ENCODE data around the gene RFT1. TPM values are rescaled to one million over a fixed set of nuclear protein-coding genes. Genes with fewer than 3 reads are reported as not detected.

RFT1 gene
- total RNA-seq, 5 donors from 2014 or later (not counting 1 experiment from before 2014, with no cell fraction given) = 14.4 to 27.8 (median 26.6) TPM

GRCh38 chr3:53160061-53160659, 29.9 kb upstream of the RFT1 start:
- 49% methylated on average over 4 of the region's 4 CpGs for WGBS (ENCODE audit: insufficient coverage)
- Mint-ChIP-seq H3K4me1 (peaks cover 22 to 27% (median 23%) of the 10 kb centered on the region in 3 donors), H3K27me3 (peaks cover 10 to 25% of the 10 kb centered on the region in 2 donors), H3K9me3 (no peaks in the 10 kb centered on the region), H3K36me3 (no peaks in the 10 kb centered on the region), H3K27ac (peak overlapping the region; percentile 75 to 77), H3K4me3 (peak overlapping the region; percentile 80 to 84 (median 82))
- peaks cover 0 to under 1% of the 10 kb centered on the region in 2 donors for H3K36me3 ChIP-seq (ENCODE audit: control insufficient read depth in 2 of 2, extremely low read depth in 1 of 2, insufficient read depth in 1 of 2, low read length in 1 of 2)
- no peak for ATAC-seq (replicated peaks in 1 of 4)
- peak overlapping the region; percentile 62 to 72 for H3K4me3 ChIP-seq (ENCODE audit: control insufficient read depth in 1 of 2, extremely low read depth in 1 of 2, low read length in 1 of 2)
- POLR2A ChIA-PET = interaction anchor here in 1 of 2 donors (0.6 kb wide), 2 partner anchors 28 to 29 kb away, joined by 3 to 4 read pairs; no protein-coding TSS in a partner anchor
- DNase-seq = no peak
- peaks cover 11 to 38% of the 10 kb centered on the region in 2 experiments for H3K4me1 ChIP-seq (ENCODE audit: control insufficient read depth in 1 of 2, extremely low read depth in 1 of 2, insufficient read depth in 2 of 2, low read length in 2 of 2)
- peaks cover 0 to 34% of the 10 kb centered on the region in 2 experiments for H3K27me3 ChIP-seq (replicated peaks in 1 of 2; ENCODE audit: control insufficient read depth in 2 of 2, extremely low read depth in 1 of 2, insufficient read depth in 2 of 2, low read length in 1 of 2)
- CTCF ChIA-PET = interaction anchor here in 1 of 2 donors (1.0 to 1.2 kb wide), 4 partner anchors 26 to 46 kb away, joined by 3 to 5 read pairs (median 4); no protein-coding TSS in a partner anchor
- no peaks in the 10 kb centered on the region for H3K9me3 ChIP-seq
- peak overlapping the region; percentile 29 for H3K27ac ChIP-seq (ENCODE audit: low read length)

- DNase-seq (no peak), ATAC-seq (replicated peaks in 1 of 4) (no peak)
- CTCF ChIA-PET = no interaction called here
- peaks cover 12 to 28% of the 10 kb centered on the region in 2 donors for H3K27me3 Mint-ChIP-seq
- Histone ChIP-seq H3K9me3 (no peaks in the 10 kb centered on the region), H3K4me1 (ENCODE audit: control insufficient read depth in 1 of 2, extremely low read depth in 1 of 2, insufficient read depth in 2 of 2, low read length in 2 of 2) (peaks cover 11 to 38% of the 10 kb centered on the region in 2 experiments), H3K4me3 (ENCODE audit: control insufficient read depth in 1 of 2, extremely low read depth in 1 of 2, low read length in 1 of 2) (no peak overlapping the region), H3K27ac (ENCODE audit: low read length) (no peak overlapping the region), H3K27me3 (replicated peaks in 1 of 2; ENCODE audit: control insufficient read depth in 2 of 2, extremely low read depth in 1 of 2, insufficient read depth in 2 of 2, low read length in 1 of 2) (peaks cover 0 to 41% of the 10 kb centered on the region in 2 experiments), H3K36me3 (ENCODE audit: control insufficient read depth in 2 of 2, extremely low read depth in 1 of 2, insufficient read depth in 1 of 2, low read length in 1 of 2) (no peaks in the 10 kb centered on the region)
- 94% methylated on average over 4 of the region's 9 CpGs for WGBS (ENCODE audit: insufficient coverage)
- peak overlapping the region in 1 of 2 donors; percentile 75 for H3K27ac Mint-ChIP-seq
- peaks cover 22 to 27% (median 23%) of the 10 kb centered on the region in 3 donors for H3K4me1 Mint-ChIP-seq
- POLR2A ChIA-PET = interaction anchor here in 1 of 2 donors (0.7 to 1.1 kb wide), 2 partner anchors 10 to 36 kb away, joined by 3 to 13 read pairs; no protein-coding TSS in a partner anchor
- peak overlapping the region; percentile 80 to 84 (median 82) for H3K4me3 Mint-ChIP-seq
- H3K9me3 Mint-ChIP-seq = no peaks in the 10 kb centered on the region
- no peaks in the 10 kb centered on the region for H3K36me3 Mint-ChIP-seq
These were observed 29.2 kb upstream of the RFT1 start for GRCh38 chr3:53159156-53160060.

GRCh38 chr3:53158765-53159155, 28.5 kb upstream of the RFT1 start:
- CTCF ChIA-PET = interaction anchor here in 1 of 2 donors (0.8 kb wide), 1 partner anchor 44 kb away, joined by 3 read pairs; no protein-coding TSS in a partner anchor
- no peak for ATAC-seq (replicated peaks in 1 of 4)
- peaks cover 11 to 38% of the 10 kb centered on the region in 2 experiments for H3K4me1 ChIP-seq (ENCODE audit: control insufficient read depth in 1 of 2, extremely low read depth in 1 of 2, insufficient read depth in 2 of 2, low read length in 2 of 2)
- no peaks in the 10 kb centered on the region for H3K36me3 ChIP-seq (ENCODE audit: control insufficient read depth in 2 of 2, extremely low read depth in 1 of 2, insufficient read depth in 1 of 2, low read length in 1 of 2)
- no peak overlapping the region for H3K27ac ChIP-seq (ENCODE audit: low read length)
- peaks cover 0 to 48% of the 10 kb centered on the region in 2 experiments for H3K27me3 ChIP-seq (replicated peaks in 1 of 2; ENCODE audit: control insufficient read depth in 2 of 2, extremely low read depth in 1 of 2, insufficient read depth in 2 of 2, low read length in 1 of 2)
- H3K9me3 ChIP-seq = no peaks in the 10 kb centered on the region
- POLR2A ChIA-PET = interaction anchor here in 1 of 2 donors (1.1 kb wide), 1 partner anchor 36 kb away, joined by 3 read pairs; no protein-coding TSS in a partner anchor
- no peaks in the 10 kb centered on the region for H3K9me3 Mint-ChIP-seq
- no peak overlapping the region for H3K4me3 Mint-ChIP-seq
- no peak overlapping the region for H3K27ac Mint-ChIP-seq
- no CpG with 5 or more reads among the region's 2 CpGs for WGBS (ENCODE audit: insufficient coverage)
- DNase-seq = no peak
- H3K27me3 Mint-ChIP-seq = peaks cover 13 to 31% of the 10 kb centered on the region in 2 donors
- H3K4me1 Mint-ChIP-seq = peaks cover 22 to 27% (median 23%) of the 10 kb centered on the region in 3 donors
- no peak overlapping the region for H3K4me3 ChIP-seq (ENCODE audit: control insufficient read depth in 1 of 2, extremely low read depth in 1 of 2, low read length in 1 of 2)
- H3K36me3 Mint-ChIP-seq = no peaks in the 10 kb centered on the region

GRCh38 chr3:53157974-53158580, 27.8 kb upstream of the RFT1 start:
- 100% methylated on average over 1 of the region's 3 CpGs for WGBS (ENCODE audit: insufficient coverage)
- H3K9me3 ChIP-seq = no peaks in the 10 kb centered on the region
- H3K27ac Mint-ChIP-seq = no peak overlapping the region
- no peak overlapping the region for H3K4me3 ChIP-seq (ENCODE audit: control insufficient read depth in 1 of 2, extremely low read depth in 1 of 2, low read length in 1 of 2)
- no peaks in the 10 kb centered on the region for H3K36me3 ChIP-seq (ENCODE audit: control insufficient read depth in 2 of 2, extremely low read depth in 1 of 2, insufficient read depth in 1 of 2, low read length in 1 of 2)
- no peak overlapping the region for H3K4me3 Mint-ChIP-seq
- ChIA-PET CTCF (interaction anchor here in 1 of 2 donors (0.8 kb wide), 1 partner anchor 44 kb away, joined by 3 read pairs; no protein-coding TSS in a partner anchor), POLR2A (interaction anchor here in 1 of 2 donors (1.1 kb wide), 1 partner anchor 37 kb away, joined by 3 read pairs; no protein-coding TSS in a partner anchor)
- no peak for DNase-seq
- ATAC-seq (replicated peaks in 1 of 4) = no peak
- H3K4me1 Mint-ChIP-seq = peaks cover 18 to 20% (median 18%) of the 10 kb centered on the region in 3 donors
- peaks cover 19 to 38% of the 10 kb centered on the region in 2 donors for H3K27me3 Mint-ChIP-seq
- H3K27me3 ChIP-seq (replicated peaks in 1 of 2; ENCODE audit: control insufficient read depth in 2 of 2, extremely low read depth in 1 of 2, insufficient read depth in 2 of 2, low read length in 1 of 2) = peaks cover 0 to 54% of the 10 kb centered on the region in 2 experiments
- H3K9me3 Mint-ChIP-seq = no peaks in the 10 kb centered on the region
- no peak overlapping the region for H3K27ac ChIP-seq (ENCODE audit: low read length)
- H3K36me3 Mint-ChIP-seq = no peaks in the 10 kb centered on the region
- peaks cover 11 to 31% of the 10 kb centered on the region in 2 experiments for H3K4me1 ChIP-seq (ENCODE audit: control insufficient read depth in 1 of 2, extremely low read depth in 1 of 2, insufficient read depth in 2 of 2, low read length in 2 of 2)

GRCh38 chr3:53156368-53156834, 26.2 kb upstream of the RFT1 start:
- no peaks in the 10 kb centered on the region for H3K36me3 Mint-ChIP-seq
- H3K27ac Mint-ChIP-seq = no peak overlapping the region
- no peak for ATAC-seq (replicated peaks in 1 of 4)
- WGBS (ENCODE audit: insufficient coverage) = 64% methylated on average over 3 of the region's 36 CpGs
- no peak for DNase-seq
- H3K9me3 Mint-ChIP-seq = no peaks in the 10 kb centered on the region
- peaks cover 22 to 41% of the 10 kb centered on the region in 2 donors for H3K27me3 Mint-ChIP-seq
- no peak overlapping the region for H3K4me3 Mint-ChIP-seq
- Histone ChIP-seq H3K27ac (ENCODE audit: low read length) (no peak overlapping the region), H3K4me1 (ENCODE audit: control insufficient read depth in 1 of 2, extremely low read depth in 1 of 2, insufficient read depth in 2 of 2, low read length in 2 of 2) (peaks cover 3 to 17% of the 10 kb centered on the region in 2 experiments), H3K4me3 (ENCODE audit: control insufficient read depth in 1 of 2, extremely low read depth in 1 of 2, low read length in 1 of 2) (no peak overlapping the region), H3K36me3 (ENCODE audit: control insufficient read depth in 2 of 2, extremely low read depth in 1 of 2, insufficient read depth in 1 of 2, low read length in 1 of 2) (no peaks in the 10 kb centered on the region), H3K27me3 (replicated peaks in 1 of 2; ENCODE audit: control insufficient read depth in 2 of 2, extremely low read depth in 1 of 2, insufficient read depth in 2 of 2, low read length in 1 of 2) (peaks cover 0 to 70% of the 10 kb centered on the region in 2 experiments), H3K9me3 (no peaks in the 10 kb centered on the region)
- POLR2A ChIA-PET = interaction anchor here in 1 of 2 donors (0.7 kb wide), 1 partner anchor 31 kb away, joined by 4 read pairs; no protein-coding TSS in a partner anchor
- peaks cover 6 to 11% (median 8%) of the 10 kb centered on the region in 3 donors for H3K4me1 Mint-ChIP-seq
- CTCF ChIA-PET = interaction anchor here in 1 of 2 donors (0.5 to 0.6 kb wide), 2 partner anchors 21 to 458 kb away, joined by 4 to 5 read pairs; no protein-coding TSS in a partner anchor

All from T-cell (primary cell).